ENCODE measurements around the gene APEX2.

DNA sequence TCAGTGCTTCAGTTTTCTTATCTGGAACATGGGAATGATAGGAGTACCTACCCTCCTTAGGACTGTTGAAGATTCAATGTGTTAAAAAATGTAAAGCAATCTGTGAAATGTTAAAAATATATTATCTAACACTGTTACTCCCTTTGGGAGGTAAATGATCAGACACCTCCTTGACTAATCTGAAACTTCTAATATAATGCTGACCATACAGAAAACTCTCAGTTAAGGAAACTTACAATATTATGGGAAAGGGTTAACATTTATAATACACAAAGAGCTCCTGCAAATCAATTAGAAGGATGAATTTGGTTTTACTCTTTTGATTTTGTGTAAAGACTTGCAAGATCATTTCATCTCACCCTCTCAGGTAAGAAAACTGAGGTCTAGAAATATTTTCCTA is 4.5 kb upstream of the APEX2 start:
- TF ChIP-seq, protein P1, sequence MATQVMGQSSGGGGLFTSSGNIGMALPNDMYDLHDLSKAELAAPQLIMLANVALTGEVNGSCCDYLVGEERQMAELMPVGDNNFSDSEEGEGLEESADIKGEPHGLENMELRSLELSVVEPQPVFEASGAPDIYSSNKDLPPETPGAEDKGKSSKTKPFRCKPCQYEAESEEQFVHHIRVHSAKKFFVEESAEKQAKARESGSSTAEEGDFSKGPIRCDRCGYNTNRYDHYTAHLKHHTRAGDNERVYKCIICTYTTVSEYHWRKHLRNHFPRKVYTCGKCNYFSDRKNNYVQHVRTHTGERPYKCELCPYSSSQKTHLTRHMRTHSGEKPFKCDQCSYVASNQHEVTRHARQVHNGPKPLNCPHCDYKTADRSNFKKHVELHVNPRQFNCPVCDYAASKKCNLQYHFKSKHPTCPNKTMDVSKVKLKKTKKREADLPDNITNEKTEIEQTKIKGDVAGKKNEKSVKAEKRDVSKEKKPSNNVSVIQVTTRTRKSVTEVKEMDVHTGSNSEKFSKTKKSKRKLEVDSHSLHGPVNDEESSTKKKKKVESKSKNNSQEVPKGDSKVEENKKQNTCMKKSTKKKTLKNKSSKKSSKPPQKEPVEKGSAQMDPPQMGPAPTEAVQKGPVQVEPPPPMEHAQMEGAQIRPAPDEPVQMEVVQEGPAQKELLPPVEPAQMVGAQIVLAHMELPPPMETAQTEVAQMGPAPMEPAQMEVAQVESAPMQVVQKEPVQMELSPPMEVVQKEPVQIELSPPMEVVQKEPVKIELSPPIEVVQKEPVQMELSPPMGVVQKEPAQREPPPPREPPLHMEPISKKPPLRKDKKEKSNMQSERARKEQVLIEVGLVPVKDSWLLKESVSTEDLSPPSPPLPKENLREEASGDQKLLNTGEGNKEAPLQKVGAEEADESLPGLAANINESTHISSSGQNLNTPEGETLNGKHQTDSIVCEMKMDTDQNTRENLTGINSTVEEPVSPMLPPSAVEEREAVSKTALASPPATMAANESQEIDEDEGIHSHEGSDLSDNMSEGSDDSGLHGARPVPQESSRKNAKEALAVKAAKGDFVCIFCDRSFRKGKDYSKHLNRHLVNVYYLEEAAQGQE (IDR thresholded peaks at IDR 0.05; ENCODE audit: insufficient read depth in 1 of 2, low read depth in 2 of 2, low read length in 2 of 2): no peak
- TF ChIP-seq POLR2AphosphoS5 (IDR thresholded peaks at IDR 0.05; ENCODE audit: low read depth, low read length): no peak
- TF ChIP-seq TAF1 (IDR thresholded peaks at IDR 0.05; ENCODE audit: borderline replicate concordance, insufficient read depth, low read length): no peak

All from PFSK-1 (cell line).